OCI-LY1 (cell line): Measurements from ENCODE around the gene ARHGEF12.

Experiments
- H2AFZ ChIP-seq: fragments of 200-600 bp; sonication (generic), shearing (Covaris generic); 2 replicates; pipeline ENCODE4 v1.6.0; 2014; ENCODE audit warnings: antibody characterized with exemption, mild to moderate bottlenecking, low read length
- H3F3A ChIP-seq: fragments of 200-600 bp; sonication (generic), shearing (Covaris generic); 2 replicates; pipeline ENCODE4 v1.6.0; 2014; ENCODE audit warnings: mild to moderate bottlenecking, antibody characterized with exemption, low read length, moderate library complexity; ENCODE audit not compliant: insufficient read depth
- H3K27ac ChIP-seq: fragments of 200-600 bp; sonication (generic); 2 replicates; pipeline ENCODE4 v1.5.1; 2014; ENCODE audit warnings: low read length, mixed run types, mild to moderate bottlenecking, low read depth; ENCODE audit not compliant: poor library complexity, severe bottlenecking
- H3K27me3 ChIP-seq: fragments of 200-600 bp; sonication (generic); 2 replicates; pipeline ENCODE4 v1.6.0; 2014; ENCODE audit warnings: antibody characterized with exemption, mild to moderate bottlenecking, low read length, moderate library complexity; ENCODE audit not compliant: insufficient read depth
- H3K36me3 ChIP-seq: fragments of 200-600 bp; sonication (generic); 2 replicates; pipeline ENCODE4 v1.6.1; 2014; ENCODE audit warnings: mild to moderate bottlenecking, antibody characterized with exemption, low read length, moderate library complexity, mixed read lengths; ENCODE audit not compliant: insufficient read depth
- H3K4me1 ChIP-seq: fragments of 200-600 bp; sonication (generic); 2 replicates; pipeline ENCODE4 v1.5.1; 2014; ENCODE audit warnings: mild to moderate bottlenecking, low read length, moderate library complexity; ENCODE audit not compliant: insufficient read depth, severe bottlenecking
- H3K4me2 ChIP-seq: fragments of 200-600 bp; sonication (generic), shearing (Covaris generic); 2 replicates; pipeline ENCODE4 v1.6.1; 2014; ENCODE audit warnings: low read length
- H3K4me3 ChIP-seq: fragments of 200-600 bp; sonication (generic); 2 replicates; pipeline ENCODE4 v1.5.1; 2014; ENCODE audit warnings: low read length, low read depth, mild to moderate bottlenecking, mixed read lengths; ENCODE audit not compliant: poor library complexity, severe bottlenecking
- H3K79me2 ChIP-seq: fragments of 200-600 bp; shearing (Covaris generic); 2 replicates; pipeline ENCODE4 v1.6.1; 2016; ENCODE audit warnings: mixed run types, low read length, mixed read lengths; ENCODE audit not compliant: insufficient read depth
- H3K9ac ChIP-seq: fragments of 200-600 bp; sonication (generic), shearing (Covaris generic); 2 replicates; pipeline ENCODE4 v1.6.1; 2014; ENCODE audit warnings: mild to moderate bottlenecking, low read length, mixed read lengths
- H3K9me2 ChIP-seq: fragments of 200-600 bp; sonication (generic), shearing (Covaris generic); 2 replicates; pipeline ENCODE4 v1.6.1; 2014; ENCODE audit warnings: low read depth, mild to moderate bottlenecking, low read length, mixed read lengths
- H3K9me3 ChIP-seq: fragments of 200-600 bp; shearing (Covaris generic); 2 replicates; pipeline ENCODE4 v1.6.1; 2014; ENCODE audit warnings: low read length, mixed read lengths
- H4K20me1 ChIP-seq: fragments of 200-600 bp; sonication (generic), shearing (Covaris generic); 2 replicates; pipeline ENCODE4 v1.6.0; 2016; ENCODE audit warnings: mild to moderate bottlenecking, low read length; ENCODE audit not compliant: insufficient read depth
- CTCF ChIP-seq: fragments of 200-600 bp; sonication (generic), shearing (Covaris generic); IDR thresholded peaks from 2 replicates; pipeline ENCODE4 v1.5.1; 2017; ENCODE audit warnings: mild to moderate bottlenecking, antibody characterized with exemption, low read length, moderate library complexity, mixed read lengths
- EZH2 ChIP-seq: fragments of 200-600 bp; sonication (generic), shearing (Covaris generic); IDR thresholded peaks from 2 replicates; pipeline ENCODE4 v1.8.0; 2017; ENCODE audit warnings: borderline replicate concordance, mixed run types, mild to moderate bottlenecking, antibody characterized with exemption, low read length, moderate library complexity, mixed read lengths

Gene ARHGEF12

GRCh38 chr11:120431633-120432032 lies 95.4 kb downstream of the ARHGEF12 start:
- Histone ChIP-seq H3K9ac (no peak overlapping the region), H3K9me3 (no peaks in the 10 kb centered on the region), H3K9me2 (no peaks in the 10 kb centered on the region), H3K4me3 (no peak overlapping the region), H3F3A (no peaks in the 10 kb centered on the region), H3K36me3 (no peaks in the 10 kb centered on the region), H3K4me1 (peaks cover 11% of the 10 kb centered on the region), H3K4me2 (no peak overlapping the region; the same call in 1 of the 2 replicates), H3K27ac (peak overlapping the region; percentile 46), H3K27me3 (no peaks in the 10 kb centered on the region), H2AFZ (no peak overlapping the region), H3K79me2 (no peaks in the 10 kb centered on the region), H4K20me1 (no peaks in the 10 kb centered on the region)
- TF ChIP-seq CTCF (no peak), EZH2 (no peak)

GRCh38 chr11:120432056-120433018 lies 96.1 kb downstream of the ARHGEF12 start:
- Histone ChIP-seq H4K20me1 (no peaks in the 10 kb centered on the region), H3K27me3 (no peaks in the 10 kb centered on the region), H3K4me1 (peaks cover 11% of the 10 kb centered on the region), H3K79me2 (no peaks in the 10 kb centered on the region), H3F3A (no peaks in the 10 kb centered on the region), H3K4me2 (no peak overlapping the region; the same call in 1 of the 2 replicates), H3K27ac (peak overlapping the region; percentile 46), H3K9me2 (no peaks in the 10 kb centered on the region), H3K9ac (no peak overlapping the region), H3K36me3 (no peaks in the 10 kb centered on the region), H3K9me3 (no peaks in the 10 kb centered on the region), H3K4me3 (no peak overlapping the region), H2AFZ (no peak overlapping the region)
- TF ChIP-seq EZH2 (no peak), CTCF (no peak)

GRCh38 chr11:120441592-120441991 lies 105.4 kb downstream of the ARHGEF12 start:
- Histone ChIP-seq H3K36me3 (no peaks in the 10 kb centered on the region; the same call in 1 of the 2 replicates), H3K4me1 (no peaks in the 10 kb centered on the region), H3K27ac (no peak overlapping the region), H2AFZ (no peak overlapping the region), H3K4me3 (no peak overlapping the region), H3K9me2 (no peaks in the 10 kb centered on the region), H3F3A (no peaks in the 10 kb centered on the region), H3K79me2 (no peaks in the 10 kb centered on the region), H4K20me1 (no peaks in the 10 kb centered on the region), H3K9ac (no peak overlapping the region), H3K9me3 (no peaks in the 10 kb centered on the region), H3K27me3 (no peaks in the 10 kb centered on the region), H3K4me2 (no peak overlapping the region)
- TF ChIP-seq CTCF (no peak), EZH2 (no peak)
